Mucosa of descending colon (tissue), 3 donors: ENCODE measurements around the gene ABCB8. TPM values are rescaled to one million over a fixed set of nuclear protein-coding genes. Genes with fewer than 3 reads are reported as not detected.
"Not testable (repeated sequence)": the region's sequence is repeated elsewhere in the genome, so short reads cannot be mapped to it uniquely, and the experiment has no call there.

Source experiments
- ATAC-seq: fragments of 200-7000 bp; cut with Tn5 transposase; one replicate; pipeline ENCODE4 v1.9.1; 2020; ENCODE audit warnings: mild to moderate bottlenecking, moderate library complexity
- DNase-seq, 3 donors: peaks; one replicate each; pipeline ENCODE4 v3.0.0-alpha.2; 2020
- H3K36me3 ChIP-seq: fragments of 200-600 bp; one replicate; pipeline ENCODE4 v1.8.0; 2021; ENCODE audit warnings: low read depth, mild to moderate bottlenecking
- H3K4me1 ChIP-seq: fragments of 200-600 bp; one replicate; pipeline ENCODE4 v1.8.0; 2021; ENCODE audit warnings: low read depth, mild to moderate bottlenecking
- H3K4me3 ChIP-seq: fragments of 200-600 bp; one replicate; pipeline ENCODE4 v1.8.0; 2021; ENCODE audit warnings: mild to moderate bottlenecking
- H3K9me3 ChIP-seq: fragments of 200-600 bp; one replicate; pipeline ENCODE4 v1.8.0; 2021; ENCODE audit warnings: mild to moderate bottlenecking
- CTCF ChIP-seq: fragments of 200-600 bp; IDR thresholded peaks from one replicate; pipeline ENCODE4 v1.8.0; 2022; ENCODE audit warnings: antibody characterized with exemption, mild to moderate bottlenecking
- intact Hi-C, 2 donors: fragments of 100-400 bp; cut with DNase I in 1 of 2; cut with micrococcal nuclease in 1 of 2; formaldehyde crosslinking; loops; one replicate each; pipeline versions ENCODE4 v1.11.0 to v1.11.1; 2022; cut with DNase I, micrococcal nuclease
- total RNA-seq, 3 donors: library from RNA; stranded (reverse); fragmentation: NEBNext Ultra II Directional in 2 of 3; extraction: Animal tissue kit (Norgen Biotek cat#: 25700) in 2 of 3; gene quantifications; one replicate each; pipeline versions ENCODE4 v1.2.1 to v1.2.4, GENCODE V29; 2021 to 2023
- donor health status: DM: no; HTN: no; CAD: no; lungs with moderate emphysema.
- donor health status: DM: no; HTN: no; CAD: no.
- donor health status: DM: no; HTN: yes; CAD: no.

ABCB8 gene
- total RNA-seq, 3 donors from 2014 or later = 40.1 to 44.9 (median 41.8) TPM

GRCh38 chr7:151019130-151019447 is 9.2 kb upstream of the ABCB8 start:
- Histone ChIP-seq H3K4me3 (no peak overlapping the region), H3K4me1 (peaks cover 13% of the 10 kb centered on the region), H3K36me3 (no peaks in the 10 kb centered on the region), H3K9me3 (no peaks in the 10 kb centered on the region)
- DNase-seq (no peak), ATAC-seq (peak; percentile 1)
- no peak for TF ChIP-seq CTCF
- intact Hi-C loops = no loop called here

- Histone ChIP-seq H3K4me3 (no peak overlapping the region), H3K36me3 (no peaks in the 10 kb centered on the region), H3K4me1 (peaks cover 13% of the 10 kb centered on the region), H3K9me3 (no peaks in the 10 kb centered on the region)
- no peak for DNase-seq
- TF ChIP-seq CTCF = no peak
- intact Hi-C loops = no loop called here
- no peak for ATAC-seq
Measured at GRCh38 chr7:151020231-151020630, 8.0 kb upstream of the ABCB8 start.

- H3K4me3 ChIP-seq = no peak overlapping the region
- DNase-seq (no peak), ATAC-seq (no peak)
- intact Hi-C loops = no loop called here
- no peak for TF ChIP-seq CTCF
- no peaks in the 10 kb centered on the region for H3K9me3 ChIP-seq
- no peaks in the 10 kb centered on the region for H3K36me3 ChIP-seq
- peaks cover 17% of the 10 kb centered on the region for H3K4me1 ChIP-seq
Measured at GRCh38 chr7:151023232-151023631, 5.0 kb upstream of the ABCB8 start.

- intact Hi-C loops = no loop called here
- no peaks in the 10 kb centered on the region for H3K36me3 ChIP-seq
- H3K9me3 ChIP-seq = no peaks in the 10 kb centered on the region
- H3K4me1 ChIP-seq = peaks cover 16% of the 10 kb centered on the region
- no peak for DNase-seq
- H3K4me3 ChIP-seq = no peak within 1 kb of the TSS
- ATAC-seq = no peak
- TF ChIP-seq CTCF = no peak
Measured at GRCh38 chr7:151024435-151025056, 3.7 kb upstream of the ABCB8 start, which contains the start of gene ATG9B. TSS of gene ATG9B (minus strand) at chr7:151024494. CDS start at chr7:151024423, 71 bp downstream.

- H3K9me3 ChIP-seq = no peaks in the 10 kb centered on the region
- no peak for DNase-seq
- H3K36me3 ChIP-seq = no peaks in the 10 kb centered on the region
- intact Hi-C loops = no loop called here
- no peak for TF ChIP-seq CTCF
- no peak for ATAC-seq
- H3K4me3 ChIP-seq = no peak overlapping the region
- H3K4me1 ChIP-seq = peaks cover 18% of the 10 kb centered on the region
Measured at GRCh38 chr7:151025924-151026671, 2.2 kb upstream of the ABCB8 start.

GRCh38 chr7:151026771-151027727 is 1.2 kb upstream of the ABCB8 start:
- DNase-seq, H3K9me3 ChIP-seq, intact Hi-C loops, ATAC-seq, H3K36me3 ChIP-seq, H3K4me3 ChIP-seq: not testable (repeated sequence)
- H3K4me1 ChIP-seq = peaks cover 18% of the 10 kb centered on the region

- H3K9me3 ChIP-seq, DNase-seq, ATAC-seq, intact Hi-C loops, H3K36me3 ChIP-seq: not testable (repeated sequence)
- Histone ChIP-seq H3K4me1 (peaks cover 18% of the 10 kb centered on the region), H3K4me3 (peak overlapping the region; percentile 36)
Measured at GRCh38 chr7:151027728-151028130, 521 bp upstream of the ABCB8 start.
